Measurements from ENCODE around the gene MAFG.
A peak's percentile ranks its signal among the peaks of the same experiment; 100 is the strongest.

MAFG gene

GRCh38 chr17:81901167-81902022, 26.1 kb downstream of the MAFG start:
- no peaks in the 10 kb centered on the region for H3K9me3 Mint-ChIP-seq
- peak overlapping the region; percentile 65 for H3K4me3 Mint-ChIP-seq
- H3K27me3 Mint-ChIP-seq: peaks cover 7% of the 10 kb centered on the region
- peaks cover 11% of the 10 kb centered on the region for H3K36me3 Mint-ChIP-seq
- H3K4me1 Mint-ChIP-seq: peaks cover 7% of the 10 kb centered on the region
- no peak overlapping the region for H3K27ac Mint-ChIP-seq

- Mint-ChIP-seq H3K4me1 (peaks cover 7% of the 10 kb centered on the region), H3K36me3 (peaks cover 11% of the 10 kb centered on the region), H3K27ac (no peak overlapping the region), H3K4me3 (no peak overlapping the region), H3K27me3 (peaks cover 7% of the 10 kb centered on the region), H3K9me3 (no peaks in the 10 kb centered on the region)
Measured at GRCh38 chr17:81900181-81900820, 27.2 kb downstream of the MAFG start.

GRCh38 chr17:81899514-81900166, 27.9 kb downstream of the MAFG start:
- Mint-ChIP-seq H3K4me1 (peaks cover 7% of the 10 kb centered on the region), H3K27me3 (peaks cover 7% of the 10 kb centered on the region), H3K27ac (no peak overlapping the region), H3K36me3 (peaks cover 11% of the 10 kb centered on the region), H3K9me3 (no peaks in the 10 kb centered on the region), H3K4me3 (no peak overlapping the region)

GRCh38 chr17:81898885-81899284, 28.6 kb downstream of the MAFG start:
- Mint-ChIP-seq H3K9me3 (no peaks in the 10 kb centered on the region), H3K4me3 (no peak overlapping the region), H3K27me3 (peaks cover 7% of the 10 kb centered on the region), H3K36me3 (peaks cover 11% of the 10 kb centered on the region), H3K4me1 (peaks cover 7% of the 10 kb centered on the region), H3K27ac (no peak overlapping the region)

- Mint-ChIP-seq H3K4me3 (no peak overlapping the region), H3K36me3 (peaks cover 11% of the 10 kb centered on the region), H3K4me1 (peaks cover 7% of the 10 kb centered on the region), H3K9me3 (no peaks in the 10 kb centered on the region), H3K27ac (no peak overlapping the region), H3K27me3 (peaks cover 7% of the 10 kb centered on the region)
Measured at GRCh38 chr17:81898029-81898866, 29.3 kb downstream of the MAFG start.

- H3K36me3 Mint-ChIP-seq: peaks cover 12% of the 10 kb centered on the region
Measured at GRCh38 chr17:81895400-81895799, 32.1 kb downstream of the MAFG start.

GRCh38 chr17:81891303-81891552, 36.3 kb downstream of the MAFG start:
- H3K36me3 Mint-ChIP-seq: peaks cover 15% of the 10 kb centered on the region

More at GRCh38 chr17:81895400-81895799, 32.1 kb downstream of the MAFG start:
- Mint-ChIP-seq H3K27me3 (peaks cover 1% of the 10 kb centered on the region), H3K4me1 (peaks cover 3% of the 10 kb centered on the region), H3K4me3 (no peak overlapping the region), H3K9me3 (no peaks in the 10 kb centered on the region), H3K27ac (no peak overlapping the region)

GRCh38 chr17:81890447-81891302, 36.9 kb downstream of the MAFG start:
- H3K27me3 Mint-ChIP-seq: no peaks in the 10 kb centered on the region
- peaks cover 18% of the 10 kb centered on the region for H3K4me1 Mint-ChIP-seq
- H3K36me3 Mint-ChIP-seq: peaks cover 15% of the 10 kb centered on the region
- H3K27ac Mint-ChIP-seq: peak overlapping the region; percentile 94
- peak overlapping the region; percentile 89 for H3K4me3 Mint-ChIP-seq
- no peaks in the 10 kb centered on the region for H3K9me3 Mint-ChIP-seq

More at GRCh38 chr17:81891303-81891552, 36.3 kb downstream of the MAFG start:
- H3K27me3 Mint-ChIP-seq: no peaks in the 10 kb centered on the region
- H3K9me3 Mint-ChIP-seq: no peaks in the 10 kb centered on the region
- peaks cover 17% of the 10 kb centered on the region for H3K4me1 Mint-ChIP-seq
- H3K27ac Mint-ChIP-seq: peak overlapping the region; percentile 100
- peak overlapping the region; percentile 96 for H3K4me3 Mint-ChIP-seq

GRCh38 chr17:81889602-81890001, 37.9 kb downstream of the MAFG start:
- no peaks in the 10 kb centered on the region for H3K27me3 Mint-ChIP-seq
- H3K27ac Mint-ChIP-seq: no peak overlapping the region
- peaks cover 15% of the 10 kb centered on the region for H3K36me3 Mint-ChIP-seq

GRCh38 chr17:81888988-81889595, 38.4 kb downstream of the MAFG start:
- H3K4me3 Mint-ChIP-seq: peak overlapping the region; percentile 89
- H3K9me3 Mint-ChIP-seq: no peaks in the 10 kb centered on the region
- H3K27me3 Mint-ChIP-seq: no peaks in the 10 kb centered on the region
- H3K4me1 Mint-ChIP-seq: peaks cover 21% of the 10 kb centered on the region
- peaks cover 15% of the 10 kb centered on the region for H3K36me3 Mint-ChIP-seq
- peak overlapping the region; percentile 59 for H3K27ac Mint-ChIP-seq

More at GRCh38 chr17:81889602-81890001, 37.9 kb downstream of the MAFG start:
- H3K4me3 Mint-ChIP-seq: peak overlapping the region; percentile 89
- no peaks in the 10 kb centered on the region for H3K9me3 Mint-ChIP-seq
- H3K4me1 Mint-ChIP-seq: peaks cover 21% of the 10 kb centered on the region

GRCh38 chr17:81888105-81888987, 39.2 kb downstream of the MAFG start:
- Mint-ChIP-seq H3K27me3 (no peaks in the 10 kb centered on the region), H3K4me1 (peaks cover 21% of the 10 kb centered on the region), H3K27ac (peak overlapping the region; percentile 59), H3K4me3 (peak overlapping the region; percentile 89), H3K36me3 (peaks cover 15% of the 10 kb centered on the region), H3K9me3 (no peaks in the 10 kb centered on the region)

GRCh38 chr17:81885869-81886548, 41.5 kb downstream of the MAFG start:
- H3K36me3 Mint-ChIP-seq: peaks cover 13% of the 10 kb centered on the region
- H3K27ac Mint-ChIP-seq: peak overlapping the region; percentile 80
- H3K4me1 Mint-ChIP-seq: peaks cover 18% of the 10 kb centered on the region
- no peak overlapping the region for H3K4me3 Mint-ChIP-seq
- no peaks in the 10 kb centered on the region for H3K27me3 Mint-ChIP-seq
- no peaks in the 10 kb centered on the region for H3K9me3 Mint-ChIP-seq

GRCh38 chr17:81885454-81885853, 42.1 kb downstream of the MAFG start:
- no peak overlapping the region for H3K4me3 Mint-ChIP-seq
- H3K36me3 Mint-ChIP-seq: peaks cover 13% of the 10 kb centered on the region
- no peaks in the 10 kb centered on the region for H3K27me3 Mint-ChIP-seq
- H3K9me3 Mint-ChIP-seq: no peaks in the 10 kb centered on the region
- peak overlapping the region; percentile 80 for H3K27ac Mint-ChIP-seq
- H3K4me1 Mint-ChIP-seq: peaks cover 18% of the 10 kb centered on the region

All from activated naive CD4-positive, alpha-beta T cell treated with anti-CD3 and anti-CD28 coated beads, Interleukin-2, amount 50 U/mL, for 24 hours (primary cell).